ENCODE measurements around the gene NPPA.

NPPA gene

GRCh38 chr1:11796036-11796828 is 51.4 kb downstream of the NPPA start:
- DNase-seq (ENCODE audit: insufficient read length, low spot score) (no peak), FAIRE-seq (no peak)

More at GRCh38 chr1:11796036-11796828, 51.4 kb downstream of the NPPA start:
- TF ChIP-seq CTCF (IDR thresholded peaks at IDR 0.05; ENCODE audit: insufficient read depth, missing control alignments) = no peak
